GM12878 (cell line): ENCODE results near the gene TRAFD1.

Source experiments
- BCL3 ChIP-seq: IDR thresholded peaks from 2 replicates; pipeline ENCODE4 v1.6.1; 2011; ENCODE audit warnings: borderline replicate concordance, low read depth, mild to moderate bottlenecking, moderate library complexity, low read length; ENCODE audit not compliant: insufficient read depth, poor library complexity, severe bottlenecking
- EZH2 ChIP-seq: IDR thresholded peaks from 2 replicates; pipeline ENCODE4 v1.6.1; 2012; ENCODE audit warnings: low read depth, mild to moderate bottlenecking, control low read depth, inconsistent platforms, low read length, borderline replicate concordance; ENCODE audit not compliant: control insufficient read depth
- JUNB ChIP-seq: IDR thresholded peaks from 2 replicates; pipeline ENCODE4 v1.6.1; 2016; ENCODE audit warnings: antibody characterized with exemption, mild to moderate bottlenecking
- NRF1 ChIP-seq: conservative IDR thresholded peaks from 2 replicates; pipeline ENCODE4 v1.6.1; 2011; ENCODE audit warnings: mild to moderate bottlenecking, low read depth, low read length, improper control_type of control experiment
- POLR2A ChIP-seq: IDR thresholded peaks from 2 replicates; pipeline ENCODE4 v1.6.1; 2011; ENCODE audit warnings: low read depth, mild to moderate bottlenecking, low read length
- POU2F2 ChIP-seq: IDR thresholded peaks from 3 replicates; pipeline ENCODE4 v1.6.1; 2011; ENCODE audit warnings: low read depth, mild to moderate bottlenecking, low read length, borderline replicate concordance
- RCOR1 ChIP-seq: conservative IDR thresholded peaks from 2 replicates; pipeline ENCODE4 v1.6.1; 2012; ENCODE audit warnings: low read depth, low read length, improper control_type of control experiment
- SMC3 ChIP-seq: IDR thresholded peaks from 2 replicates; pipeline ENCODE4 v1.6.1; 2011; ENCODE audit warnings: low read length, improper control_type of control experiment, borderline replicate concordance
- TF ChIP-seq, protein P1 (sequence below), 3 experiments: IDR thresholded peaks in 2 of 3; conservative IDR thresholded peaks in 1 of 3; 2 replicates each; pipeline ENCODE4 v1.5.1; 2011; ENCODE audit warnings: low read depth in 3 of 3, low read length in 3 of 3, mild to moderate bottlenecking in 3 of 3, control low read depth in 2 of 3, moderate library complexity in 2 of 3, inconsistent platforms in 1 of 3, mixed read lengths in 1 of 3; ENCODE audit not compliant: control insufficient read depth in 2 of 3, insufficient read depth in 1 of 3; ENCODE audit errors: extremely low read depth in 1 of 3
- TF ChIP-seq, protein P2 (sequence below): IDR thresholded peaks from 2 replicates; pipeline ENCODE4 v1.6.1; 2011; ENCODE audit warnings: low read depth, low read length, improper control_type of control experiment, borderline replicate concordance

GRCh38 chr12:112179916-112180315 lies 54.6 kb downstream of the TRAFD1 start:
- TF ChIP-seq, protein P1, sequence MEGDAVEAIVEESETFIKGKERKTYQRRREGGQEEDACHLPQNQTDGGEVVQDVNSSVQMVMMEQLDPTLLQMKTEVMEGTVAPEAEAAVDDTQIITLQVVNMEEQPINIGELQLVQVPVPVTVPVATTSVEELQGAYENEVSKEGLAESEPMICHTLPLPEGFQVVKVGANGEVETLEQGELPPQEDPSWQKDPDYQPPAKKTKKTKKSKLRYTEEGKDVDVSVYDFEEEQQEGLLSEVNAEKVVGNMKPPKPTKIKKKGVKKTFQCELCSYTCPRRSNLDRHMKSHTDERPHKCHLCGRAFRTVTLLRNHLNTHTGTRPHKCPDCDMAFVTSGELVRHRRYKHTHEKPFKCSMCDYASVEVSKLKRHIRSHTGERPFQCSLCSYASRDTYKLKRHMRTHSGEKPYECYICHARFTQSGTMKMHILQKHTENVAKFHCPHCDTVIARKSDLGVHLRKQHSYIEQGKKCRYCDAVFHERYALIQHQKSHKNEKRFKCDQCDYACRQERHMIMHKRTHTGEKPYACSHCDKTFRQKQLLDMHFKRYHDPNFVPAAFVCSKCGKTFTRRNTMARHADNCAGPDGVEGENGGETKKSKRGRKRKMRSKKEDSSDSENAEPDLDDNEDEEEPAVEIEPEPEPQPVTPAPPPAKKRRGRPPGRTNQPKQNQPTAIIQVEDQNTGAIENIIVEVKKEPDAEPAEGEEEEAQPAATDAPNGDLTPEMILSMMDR (IDR thresholded peaks at IDR 0.05 in 2 of 3, conservative IDR thresholded peaks at IDR 0.05 in 1 of 3; ENCODE audit: control insufficient read depth in 2 of 3, extremely low read depth in 1 of 3, insufficient read depth in 1 of 3, low read depth in 3 of 3, low read length in 3 of 3) = no peak
- TF ChIP-seq RCOR1 (no peak), EZH2 (no peak), SMC3 (no peak), BCL3 (no peak), NRF1 (no peak), POLR2A (no peak), JUNB (no peak), POU2F2 (no peak)
- TF ChIP-seq, protein P2, sequence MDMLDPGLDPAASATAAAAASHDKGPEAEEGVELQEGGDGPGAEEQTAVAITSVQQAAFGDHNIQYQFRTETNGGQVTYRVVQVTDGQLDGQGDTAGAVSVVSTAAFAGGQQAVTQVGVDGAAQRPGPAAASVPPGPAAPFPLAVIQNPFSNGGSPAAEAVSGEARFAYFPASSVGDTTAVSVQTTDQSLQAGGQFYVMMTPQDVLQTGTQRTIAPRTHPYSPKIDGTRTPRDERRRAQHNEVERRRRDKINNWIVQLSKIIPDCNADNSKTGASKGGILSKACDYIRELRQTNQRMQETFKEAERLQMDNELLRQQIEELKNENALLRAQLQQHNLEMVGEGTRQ = no peak
